SK-N-SH treated with all-trans-retinoic acid at 6 μM for 48 hours (cell line): Measurements from ENCODE around the gene SPAG9.

ENCODE experiments used
- ATAC-seq: fragments of 200-7000 bp; cut with Tn5 transposase; 3 replicates; pipeline ENCODE4 v1.9.1; 2020; ENCODE audit warnings: mild to moderate bottlenecking, moderate library complexity
- ARNTL ChIP-seq: fragments of 450-650 bp; formaldehyde crosslinking; IDR thresholded peaks from 2 replicates; pipeline ENCODE4 v1.5.0; 2020; ENCODE audit warnings: low read depth, mild to moderate bottlenecking, moderate library complexity, borderline replicate concordance
- BACH2 ChIP-seq: fragments of 250-450 bp; sonication (Bioruptor Pico); IDR thresholded peaks from 2 replicates; pipeline ENCODE4 v1.9.0; 2021; ENCODE audit warnings: mild to moderate bottlenecking, borderline replicate concordance
- CREB5 ChIP-seq: fragments of 250-450 bp; sonication (Bioruptor Pico); IDR thresholded peaks from 2 replicates; pipeline ENCODE4 v1.5.1; 2020; ENCODE audit warnings: low read depth, mild to moderate bottlenecking, moderate library complexity
- CSDC2 ChIP-seq: fragments of 250-450 bp; sonication (Bioruptor Pico); IDR thresholded peaks from 2 replicates; pipeline ENCODE4 v1.5.0; 2020; ENCODE audit warnings: mild to moderate bottlenecking, moderate library complexity
- ESRRG ChIP-seq: fragments of 250-450 bp; sonication (Bioruptor Pico); IDR thresholded peaks from 2 replicates; pipeline ENCODE4 v1.6.1; 2021; ENCODE audit warnings: mild to moderate bottlenecking
- GLIS3 ChIP-seq: fragments of 250-450 bp; sonication (Bioruptor Pico); IDR thresholded peaks from 2 replicates; pipeline ENCODE4 v1.5.0; 2020; ENCODE audit warnings: mild to moderate bottlenecking, moderate library complexity
- ISL1 ChIP-seq: fragments of 250-450 bp; sonication (Bioruptor Pico); IDR thresholded peaks from 2 replicates; pipeline ENCODE4 v2.1.2; 2022; ENCODE audit warnings: mild to moderate bottlenecking, moderate library complexity
- OSR1 ChIP-seq: fragments of 250-450 bp; sonication (Bioruptor Pico); IDR thresholded peaks from 2 replicates; pipeline ENCODE4 v1.8.0; 2022; ENCODE audit warnings: moderate library complexity, mild to moderate bottlenecking, inconsistent platforms
- POU6F1 ChIP-seq: fragments of 250-450 bp; sonication (Bioruptor Pico); IDR thresholded peaks from 2 replicates; pipeline ENCODE4 v1.8.0; 2021; ENCODE audit warnings: low read depth, mild to moderate bottlenecking, moderate library complexity, borderline replicate concordance
- PPARA ChIP-seq: fragments of 250-450 bp; sonication (Bioruptor Pico); IDR thresholded peaks from 2 replicates; pipeline ENCODE4 v1.5.0; 2020; ENCODE audit warnings: mild to moderate bottlenecking, borderline replicate concordance
- RARB ChIP-seq: fragments of 250-450 bp; sonication (Bioruptor Pico); IDR thresholded peaks from 2 replicates; pipeline ENCODE4 v1.8.0; 2021; ENCODE audit warnings: mild to moderate bottlenecking, moderate library complexity
- SNAI2 ChIP-seq: fragments of 250-450 bp; sonication (Bioruptor Pico); IDR thresholded peaks from 2 replicates; pipeline ENCODE4 v1.5.0; 2020; ENCODE audit warnings: mild to moderate bottlenecking, moderate library complexity
- TCF4 ChIP-seq: fragments of 250-450 bp; sonication (Bioruptor Pico); IDR thresholded peaks from 2 replicates; pipeline ENCODE4 v1.8.0; 2021; ENCODE audit warnings: mild to moderate bottlenecking, moderate library complexity, borderline replicate concordance
- TOX ChIP-seq: fragments of 250-450 bp; sonication (Bioruptor Pico); IDR thresholded peaks from 2 replicates; pipeline ENCODE4 v1.8.0; 2021; ENCODE audit warnings: mild to moderate bottlenecking, moderate library complexity, borderline replicate concordance
- TSHZ2 ChIP-seq: fragments of 250-450 bp; sonication (Bioruptor Pico); IDR thresholded peaks from 2 replicates; pipeline ENCODE4 v1.5.0; 2020; ENCODE audit warnings: mild to moderate bottlenecking, moderate library complexity
- ZC3H10 ChIP-seq: fragments of 250-450 bp; sonication (Bioruptor Pico); IDR thresholded peaks from 2 replicates; pipeline ENCODE4 v1.5.1; 2021; ENCODE audit warnings: mild to moderate bottlenecking, moderate library complexity
- ZFP30 ChIP-seq: fragments of 450-650 bp; formaldehyde crosslinking; IDR thresholded peaks from 2 replicates; pipeline ENCODE4 v1.5.0; 2022; ENCODE audit warnings: mild to moderate bottlenecking, moderate library complexity
- ZNF565 ChIP-seq: fragments of 450-650 bp; formaldehyde crosslinking; conservative IDR thresholded peaks from 2 replicates; pipeline ENCODE4 v1.5.0; 2020; ENCODE audit warnings: low read depth, mild to moderate bottlenecking, moderate library complexity
- ZNF70 ChIP-seq: fragments of 450-650 bp; formaldehyde crosslinking; IDR thresholded peaks from 2 replicates; pipeline ENCODE4 v1.5.0; 2020; ENCODE audit warnings: mild to moderate bottlenecking, moderate library complexity
- TF ChIP-seq, protein P1 (sequence below): fragments of 250-450 bp; sonication (Bioruptor Pico); IDR thresholded peaks from 2 replicates; pipeline ENCODE4 v1.8.0; 2020; ENCODE audit warnings: mild to moderate bottlenecking, moderate library complexity, borderline replicate concordance

Gene SPAG9

GRCh38 chr17:50927287-50927686 lies 193.4 kb downstream of the SPAG9 start:
- no peak for ATAC-seq
- no peak for TF ChIP-seq CREB5 (CRISPR knock-in tag)
- no peak for TF ChIP-seq TOX (CRISPR knock-in tag)
- no peak for TF ChIP-seq SNAI2
- TF ChIP-seq, protein P1, sequence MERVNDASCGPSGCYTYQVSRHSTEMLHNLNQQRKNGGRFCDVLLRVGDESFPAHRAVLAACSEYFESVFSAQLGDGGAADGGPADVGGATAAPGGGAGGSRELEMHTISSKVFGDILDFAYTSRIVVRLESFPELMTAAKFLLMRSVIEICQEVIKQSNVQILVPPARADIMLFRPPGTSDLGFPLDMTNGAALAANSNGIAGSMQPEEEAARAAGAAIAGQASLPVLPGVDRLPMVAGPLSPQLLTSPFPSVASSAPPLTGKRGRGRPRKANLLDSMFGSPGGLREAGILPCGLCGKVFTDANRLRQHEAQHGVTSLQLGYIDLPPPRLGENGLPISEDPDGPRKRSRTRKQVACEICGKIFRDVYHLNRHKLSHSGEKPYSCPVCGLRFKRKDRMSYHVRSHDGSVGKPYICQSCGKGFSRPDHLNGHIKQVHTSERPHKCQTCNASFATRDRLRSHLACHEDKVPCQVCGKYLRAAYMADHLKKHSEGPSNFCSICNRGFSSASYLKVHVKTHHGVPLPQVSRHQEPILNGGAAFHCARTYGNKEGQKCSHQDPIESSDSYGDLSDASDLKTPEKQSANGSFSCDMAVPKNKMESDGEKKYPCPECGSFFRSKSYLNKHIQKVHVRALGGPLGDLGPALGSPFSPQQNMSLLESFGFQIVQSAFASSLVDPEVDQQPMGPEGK (CRISPR knock-in tag), result no peak
- no peak for TF ChIP-seq ESRRG (CRISPR knock-in tag)
- no peak for TF ChIP-seq TCF4 (CRISPR knock-in tag)
- TF ChIP-seq PPARA, result no peak
- TF ChIP-seq ZFP30, result no peak
- no peak for TF ChIP-seq ZC3H10 (CRISPR knock-in tag)

DNA sequence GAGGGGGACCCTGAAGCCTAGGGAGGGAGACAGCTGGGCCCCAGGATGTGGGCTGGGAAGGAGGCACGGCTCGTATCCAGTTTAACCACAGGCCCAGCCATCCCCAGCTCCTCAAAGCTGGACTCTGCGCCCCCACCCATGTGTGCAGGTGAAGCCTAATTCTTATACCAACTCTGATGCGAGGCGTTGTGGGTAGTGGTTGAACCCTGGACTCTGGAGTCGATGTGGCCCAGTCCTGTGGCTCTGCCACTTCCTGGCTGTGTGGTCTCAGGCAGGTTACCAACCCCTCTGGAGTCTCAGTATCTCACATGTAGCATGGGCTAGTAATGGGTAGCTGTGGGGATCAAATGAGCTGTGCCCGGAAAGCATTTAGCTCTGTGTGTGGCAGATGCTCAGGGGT lies 194.1 kb downstream of the SPAG9 start:
- no peak for ATAC-seq
- TF ChIP-seq ESRRG (CRISPR knock-in tag) (no peak), CSDC2 (CRISPR knock-in tag) (no peak), ARNTL (no peak), ISL1 (no peak), POU6F1 (CRISPR knock-in tag) (no peak), CREB5 (CRISPR knock-in tag) (no peak), OSR1 (CRISPR knock-in tag) (no peak), TCF4 (CRISPR knock-in tag) (no peak), ZC3H10 (CRISPR knock-in tag) (no peak), SNAI2 (no peak)
- TF ChIP-seq, protein P1 (CRISPR knock-in tag), result no peak
- TF ChIP-seq, all 23 proteins: peak for 0

DNA sequence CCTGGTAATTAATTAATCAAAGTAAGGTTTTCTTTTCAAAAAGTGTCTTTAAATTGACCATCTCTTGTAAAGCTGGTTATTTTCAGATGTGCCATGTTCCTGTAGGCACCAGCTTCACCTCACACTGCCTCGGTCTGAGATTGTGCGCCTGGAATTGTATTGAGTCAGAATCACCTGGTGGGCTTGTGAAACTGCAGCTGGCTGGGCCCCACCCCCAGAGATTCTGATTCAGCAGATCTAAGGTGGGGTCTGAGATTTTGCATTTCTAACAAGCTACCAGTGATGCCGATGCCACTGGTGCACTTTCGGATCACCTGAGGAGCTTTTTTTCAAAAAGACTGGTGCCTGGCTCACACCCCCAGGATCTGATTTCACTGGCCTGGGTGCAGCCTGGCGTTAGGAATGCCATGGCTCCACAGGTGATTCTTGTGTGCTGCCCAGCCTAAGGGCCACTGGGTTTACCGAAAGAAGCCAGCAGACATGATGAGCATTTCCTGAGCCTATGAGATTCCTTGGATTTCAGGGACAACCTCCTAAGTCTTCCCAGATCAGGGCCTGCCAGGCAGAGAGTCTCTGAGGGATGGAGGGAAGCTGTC lies 195.3 kb downstream of the SPAG9 start:
- no peak for ATAC-seq
- TF ChIP-seq ZNF565 (CRISPR knock-in tag), result no peak
- TF ChIP-seq PPARA, result no peak
- no peak for TF ChIP-seq ESRRG (CRISPR knock-in tag)
- no peak for TF ChIP-seq TSHZ2 (CRISPR knock-in tag)
- no peak for TF ChIP-seq CREB5 (CRISPR knock-in tag)
- TF ChIP-seq POU6F1 (CRISPR knock-in tag), result no peak
- no peak for TF ChIP-seq ARNTL
- TF ChIP-seq ISL1, result no peak
- TF ChIP-seq GLIS3 (CRISPR knock-in tag), result no peak
- TF ChIP-seq TOX (CRISPR knock-in tag), result no peak
- no peak for TF ChIP-seq BACH2 (CRISPR knock-in tag)
- no peak for TF ChIP-seq RARB
- no peak for TF ChIP-seq ZNF70
- no peak for TF ChIP-seq SNAI2
- no peak for TF ChIP-seq ZC3H10 (CRISPR knock-in tag)
- no peak for TF ChIP-seq TCF4 (CRISPR knock-in tag)
